Glomerular endothelial cell (primary cell): ENCODE measurements around the gene YJEFN3. TPM values are rescaled to one million over a fixed set of nuclear protein-coding genes. Genes with fewer than 3 reads are reported as not detected.

Experiments
- DNase-seq: peaks from one replicate; pipeline ENCODE4 v3.0.0-alpha.2; 2011; ENCODE audit warnings: low read depth, low spot score; ENCODE audit errors: extremely low read depth
- total RNA-seq: library from RNA; depleted of rRNA; stranded (reverse); fragments of >200 nt; gene quantifications from 2 replicates; pipeline ENCODE4 v1.2.3, GENCODE V29; 2015

The YJEFN3 gene
- total RNA-seq, 1 donor from 2014 or later, result 0.53 TPM

DNA sequence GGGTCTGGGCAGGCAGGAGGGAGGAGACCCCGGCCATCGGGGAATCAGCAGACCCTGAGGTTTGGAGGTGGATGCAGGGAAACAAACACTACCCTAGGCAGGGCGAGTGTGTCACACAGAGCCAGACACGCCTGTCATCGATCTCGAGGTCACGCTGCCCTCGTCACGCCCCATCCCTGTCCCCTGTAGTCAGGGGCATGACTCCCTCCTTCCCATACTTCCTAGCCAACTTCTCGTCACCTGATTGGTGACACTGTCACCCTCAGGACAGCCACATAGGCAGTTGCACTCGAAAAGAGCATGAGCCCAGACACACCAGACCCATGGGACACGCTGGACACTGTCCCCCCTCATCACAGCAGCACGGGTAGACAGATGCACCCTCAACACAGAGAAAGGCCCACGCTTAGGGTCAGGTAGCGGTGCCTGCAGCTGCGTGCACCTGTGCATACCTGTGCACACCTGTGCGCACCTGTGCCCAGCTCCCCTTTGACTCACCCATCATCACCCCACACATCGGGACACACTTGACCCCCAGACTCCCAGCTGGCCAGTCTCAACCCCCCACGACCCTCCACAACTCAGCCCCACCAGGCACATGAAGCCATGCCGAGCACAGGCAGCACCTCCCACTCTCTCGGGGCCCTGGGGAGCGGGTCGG is 21.2 kb downstream of the YJEFN3 start:
- no peak for DNase-seq

DNA sequence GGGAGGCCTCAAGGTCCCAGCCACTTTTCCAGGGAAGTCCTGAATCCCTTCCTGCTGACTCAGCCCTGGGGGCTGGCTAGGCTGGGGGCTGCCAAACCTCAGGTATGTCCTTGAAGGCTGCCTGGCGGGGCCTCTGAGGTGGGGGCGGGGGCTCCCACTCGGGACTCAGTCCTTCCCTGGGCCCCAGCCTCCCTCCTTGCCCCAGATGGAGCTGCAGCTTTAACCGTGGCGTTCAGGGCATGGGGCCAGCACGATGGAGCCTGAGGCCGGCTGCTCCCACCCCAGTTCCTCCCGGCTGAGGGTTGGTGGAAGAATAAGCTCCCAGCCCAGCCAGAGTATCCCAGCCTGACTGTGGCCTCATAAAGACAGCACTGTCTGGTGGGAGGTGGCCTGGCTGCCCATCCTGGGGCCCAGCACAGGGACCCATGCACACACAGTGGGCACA is 21.8 kb downstream of the YJEFN3 start:
- DNase-seq, result no peak

DNA sequence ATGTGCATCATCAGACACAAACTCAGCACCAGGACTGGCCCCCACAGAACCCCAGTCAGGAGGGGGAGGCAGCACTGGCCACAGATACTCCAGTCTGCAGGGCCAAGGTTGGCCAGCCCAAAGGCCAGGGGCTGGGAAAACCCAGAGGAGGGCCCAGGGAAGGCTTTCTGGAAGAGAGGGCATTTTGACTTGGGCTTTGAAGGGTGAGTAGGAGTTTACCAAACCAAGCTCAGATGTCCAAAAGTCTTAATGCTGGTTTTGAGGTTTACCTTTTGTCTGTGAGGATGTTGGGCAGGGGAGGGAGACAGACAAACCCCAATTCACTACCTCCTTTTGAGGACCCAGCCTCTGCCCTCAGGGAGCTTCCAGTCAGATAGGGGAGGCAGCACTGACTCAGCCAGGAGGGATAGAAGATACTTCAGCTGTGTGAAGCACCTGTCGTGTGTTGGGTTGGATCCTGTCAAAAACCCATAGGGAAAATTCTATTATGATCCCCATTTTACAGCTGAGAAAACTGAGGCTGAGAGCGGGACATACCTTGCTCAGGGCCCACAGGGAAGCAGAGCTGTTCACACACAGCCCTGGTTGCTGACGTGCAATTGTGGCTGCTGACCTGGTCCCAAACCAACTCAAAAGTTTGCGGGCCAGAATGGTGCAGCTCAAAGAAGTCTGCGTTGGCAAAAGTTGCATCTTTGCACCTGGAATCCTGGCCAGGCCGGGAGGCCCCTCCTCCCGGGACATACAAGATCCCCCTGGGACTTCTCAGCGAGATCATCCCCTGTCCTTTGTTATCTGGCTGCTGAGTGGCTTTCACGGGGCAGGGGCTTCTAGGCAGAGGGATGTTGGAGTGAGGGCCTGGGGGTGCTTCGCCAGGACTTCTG is 22.5 kb downstream of the YJEFN3 start:
- no peak for DNase-seq

DNA sequence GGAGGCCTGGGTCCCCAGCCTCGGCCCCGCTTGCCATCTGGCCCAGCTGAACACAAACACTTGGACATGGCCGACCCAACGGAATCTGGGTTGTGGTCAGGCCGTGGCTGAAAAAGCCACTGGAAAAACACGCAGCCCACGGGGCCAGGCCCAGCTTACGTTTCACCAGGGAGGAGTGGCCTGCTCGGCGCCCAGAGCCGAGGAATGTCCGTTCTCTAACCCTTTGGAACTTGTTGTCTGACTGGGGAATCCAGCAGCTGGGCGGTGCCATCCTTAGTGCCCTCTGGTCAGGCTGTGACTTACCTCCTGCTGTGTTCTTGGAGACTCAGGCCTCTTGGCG is 23.1 kb downstream of the YJEFN3 start:
- no peak for DNase-seq

DNA sequence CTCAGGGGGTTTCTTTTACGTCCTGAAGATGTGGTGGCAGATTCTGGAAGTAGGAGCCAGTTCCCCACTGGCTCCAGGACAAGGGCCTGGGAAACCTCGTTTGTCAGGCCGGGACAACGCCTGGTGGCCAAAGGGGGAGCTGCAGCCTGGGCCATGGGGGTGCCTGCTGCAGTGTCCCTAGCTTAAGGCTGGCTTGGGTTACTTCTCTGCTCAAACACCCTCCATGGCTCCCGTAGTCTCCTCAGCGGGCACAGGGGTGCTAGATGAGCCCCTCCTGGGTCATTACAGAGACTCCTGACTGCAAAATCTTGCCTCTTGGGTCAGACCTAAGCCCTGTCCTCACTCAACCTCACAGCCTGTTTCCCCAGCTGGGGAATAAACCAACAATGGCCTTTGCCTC is 24.1 kb downstream of the YJEFN3 start:
- DNase-seq, result no peak

DNA sequence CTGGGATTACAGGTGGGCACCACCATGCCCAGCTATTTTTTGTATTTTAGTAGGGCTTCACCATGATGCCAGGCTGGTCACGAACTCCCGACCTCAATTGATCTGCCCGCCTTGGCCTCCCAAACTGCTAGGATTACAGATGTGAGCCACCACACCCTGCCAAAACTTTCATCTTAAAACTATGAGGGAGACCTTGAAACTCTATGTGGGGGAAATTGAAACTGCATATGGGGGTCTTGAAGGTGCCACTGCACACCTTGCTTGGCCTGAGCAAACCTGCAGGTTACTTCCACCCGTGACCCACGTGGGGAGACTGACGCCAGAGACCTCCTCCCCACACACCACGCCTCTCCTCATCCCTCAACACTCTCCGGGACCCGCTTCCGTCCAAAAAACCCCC is 25.0 kb downstream of the YJEFN3 start:
- DNase-seq, result no peak

DNA sequence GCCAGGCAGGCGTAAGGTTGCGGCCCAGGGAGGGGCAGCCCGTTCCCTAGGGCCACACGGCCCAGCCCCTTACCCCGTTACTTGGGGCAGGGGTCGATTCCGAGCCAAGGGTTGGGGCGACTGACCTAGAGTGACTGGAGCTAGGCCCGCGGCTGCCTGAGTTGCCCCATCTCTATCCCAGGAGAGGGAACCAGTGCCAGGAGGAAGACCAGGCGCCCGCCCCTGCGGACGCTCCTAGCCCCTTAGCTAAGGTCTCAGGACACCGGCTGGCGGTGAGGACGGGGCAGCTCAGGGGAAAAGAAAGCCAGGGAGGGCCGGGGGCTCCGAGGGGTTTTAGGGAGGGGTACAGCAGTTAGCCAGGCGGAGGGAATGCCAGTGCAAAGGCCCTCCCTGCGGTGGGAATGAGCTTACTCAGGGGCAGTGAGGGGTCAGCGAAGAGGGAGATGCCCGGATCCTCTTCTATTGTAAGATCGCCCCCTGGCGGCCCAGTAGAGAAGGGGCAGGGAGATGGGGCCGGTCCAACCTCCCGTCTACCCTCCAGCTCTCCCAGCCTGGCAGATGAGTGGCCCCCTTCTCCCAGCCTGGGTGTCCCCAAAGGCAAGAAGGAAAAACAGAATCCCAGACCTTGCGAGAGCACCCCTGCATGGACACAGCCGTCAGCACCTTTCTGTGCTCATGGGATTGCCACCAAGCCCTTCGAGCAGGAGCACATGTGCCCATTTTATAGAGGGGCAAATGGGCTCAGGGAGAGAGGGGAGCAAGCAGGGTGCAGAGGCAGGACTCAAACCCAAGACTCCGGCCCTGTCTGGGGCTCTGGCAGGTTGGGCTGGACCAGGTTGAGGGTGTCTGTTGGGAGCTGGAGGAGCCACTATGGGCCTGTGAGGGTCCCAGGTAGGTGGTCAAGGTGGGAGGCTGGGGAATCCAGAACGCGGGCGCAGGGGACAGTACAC is 25.6 kb downstream of the YJEFN3 start:
- no peak for DNase-seq

DNA sequence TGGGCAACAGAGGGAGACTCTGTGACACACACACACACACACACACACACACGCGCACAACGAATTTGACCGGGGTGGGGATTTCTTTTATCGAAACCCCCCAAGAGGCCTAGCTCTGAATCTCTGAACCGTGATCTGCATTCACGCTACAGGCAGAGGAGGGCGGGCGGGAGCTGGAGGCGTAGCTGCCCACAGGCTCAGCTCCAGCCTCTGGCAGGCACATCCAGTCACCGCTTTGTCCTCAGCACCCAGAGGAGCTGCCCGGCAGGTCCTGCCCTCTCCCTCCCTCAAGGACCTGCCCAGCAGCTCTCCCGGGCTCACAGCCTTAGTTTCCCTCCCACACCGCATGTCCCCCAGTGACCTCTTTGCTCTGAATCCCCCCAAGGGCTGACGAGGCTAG is 29.3 kb downstream of the YJEFN3 start:
- DNase-seq, result no peak

DNA sequence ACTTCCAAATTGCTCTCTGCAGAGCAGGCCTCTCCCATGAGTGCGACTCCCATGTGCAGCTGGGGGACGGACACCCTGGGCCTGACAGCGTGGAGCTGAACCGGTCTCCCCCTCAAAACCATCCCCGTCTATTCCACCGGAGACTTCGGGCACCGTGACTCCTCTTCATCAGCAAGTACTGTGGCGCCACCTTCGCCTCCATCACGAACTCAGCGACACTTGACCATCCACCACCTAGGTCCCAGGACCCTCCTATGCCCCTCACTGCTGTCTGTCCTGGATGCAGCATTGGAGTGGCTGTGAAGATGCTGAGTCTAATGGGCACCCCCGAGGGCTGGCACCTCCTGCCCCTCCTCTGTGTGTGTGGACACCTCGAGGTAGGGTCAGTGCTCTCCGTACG is 29.9 kb downstream of the YJEFN3 start:
- no peak for DNase-seq

DNA sequence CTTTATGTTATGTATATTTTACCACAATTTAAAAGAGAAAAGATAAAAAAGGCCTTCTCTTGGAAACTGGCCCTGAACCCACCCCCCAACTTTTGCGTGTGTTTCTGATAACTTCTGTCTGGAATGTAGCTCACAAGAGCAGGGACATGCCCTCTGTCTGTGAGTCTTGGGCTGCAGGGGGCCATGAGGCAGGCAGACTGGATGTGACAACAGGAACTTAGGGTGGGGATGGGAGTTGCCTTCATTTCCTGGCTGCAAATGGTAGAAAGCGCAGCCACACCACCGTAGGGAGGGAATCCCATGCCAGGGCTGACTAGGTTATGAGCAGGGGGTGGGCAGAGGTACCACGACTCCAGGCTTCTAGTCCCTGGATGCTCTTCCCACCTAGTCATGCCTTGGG is 31.2 kb downstream of the YJEFN3 start:
- no peak for DNase-seq

DNA sequence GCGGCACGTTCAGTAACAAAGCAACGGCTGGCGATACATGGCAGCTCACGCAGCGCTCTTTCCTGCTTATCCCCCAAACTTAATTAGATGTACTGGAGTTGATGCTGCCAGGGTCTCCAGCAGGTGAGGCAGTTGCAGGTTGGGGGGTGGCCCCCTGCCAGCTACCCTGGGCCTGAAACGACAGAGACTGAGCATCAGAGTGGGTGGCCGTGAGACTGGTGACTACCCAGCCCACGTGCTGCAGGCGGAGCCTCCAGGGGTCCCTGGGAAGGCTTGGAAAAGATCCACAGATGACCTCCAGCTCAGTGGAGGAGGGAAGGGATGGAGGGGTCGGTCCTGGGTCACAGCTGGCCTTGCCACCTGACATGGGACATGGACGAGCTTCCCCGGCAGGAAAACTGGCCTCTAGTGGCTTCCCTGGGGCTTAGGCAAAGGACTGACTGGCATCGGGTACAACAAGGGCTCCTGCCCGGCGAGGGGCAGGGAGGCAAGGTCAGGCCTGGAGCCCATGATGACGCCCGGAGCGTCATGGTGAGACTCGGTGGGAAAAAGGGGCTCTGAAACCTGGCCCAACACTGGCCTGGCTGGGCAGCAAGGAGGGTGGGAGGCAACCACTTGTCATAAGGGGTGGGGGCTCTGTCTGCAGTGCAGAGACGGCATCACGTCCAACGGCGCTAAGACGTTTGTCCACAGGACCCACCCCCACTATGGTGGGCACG is 33.4 kb downstream of the YJEFN3 start:
- DNase-seq, result no peak

DNA sequence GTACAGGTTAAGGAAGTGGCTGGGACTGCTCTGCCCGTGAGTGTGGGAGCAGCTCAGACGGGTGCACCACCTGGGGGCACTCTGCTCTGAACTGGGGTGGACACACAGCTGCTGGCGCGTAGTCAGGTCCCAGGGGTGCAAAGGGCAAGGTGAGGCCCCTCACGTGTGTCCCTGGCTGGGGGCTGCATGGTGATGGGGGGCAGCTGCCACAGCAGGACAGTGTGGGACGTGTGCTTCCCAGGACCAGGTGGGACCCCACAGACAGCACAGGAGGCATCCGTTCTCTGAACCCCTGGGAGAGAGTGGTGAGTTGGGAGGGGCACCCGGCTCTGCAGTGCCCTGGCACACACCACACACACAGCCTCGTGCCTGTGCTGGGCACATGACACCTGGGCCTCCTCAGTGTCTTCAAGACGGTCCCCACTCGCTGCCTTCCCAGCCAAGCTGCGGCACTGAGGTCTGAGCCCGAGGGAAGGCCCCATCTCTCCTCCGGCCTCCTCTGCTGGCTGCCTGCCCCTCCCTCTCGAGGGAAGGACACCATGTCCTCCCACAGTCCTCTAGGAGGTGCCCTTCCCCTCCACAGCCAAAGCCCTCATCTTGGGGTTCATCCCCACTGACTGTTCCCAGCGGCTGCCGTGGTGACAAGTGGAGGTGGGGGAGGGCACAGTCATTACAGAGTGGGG is 34.1 kb downstream of the YJEFN3 start:
- DNase-seq, result no peak

DNA sequence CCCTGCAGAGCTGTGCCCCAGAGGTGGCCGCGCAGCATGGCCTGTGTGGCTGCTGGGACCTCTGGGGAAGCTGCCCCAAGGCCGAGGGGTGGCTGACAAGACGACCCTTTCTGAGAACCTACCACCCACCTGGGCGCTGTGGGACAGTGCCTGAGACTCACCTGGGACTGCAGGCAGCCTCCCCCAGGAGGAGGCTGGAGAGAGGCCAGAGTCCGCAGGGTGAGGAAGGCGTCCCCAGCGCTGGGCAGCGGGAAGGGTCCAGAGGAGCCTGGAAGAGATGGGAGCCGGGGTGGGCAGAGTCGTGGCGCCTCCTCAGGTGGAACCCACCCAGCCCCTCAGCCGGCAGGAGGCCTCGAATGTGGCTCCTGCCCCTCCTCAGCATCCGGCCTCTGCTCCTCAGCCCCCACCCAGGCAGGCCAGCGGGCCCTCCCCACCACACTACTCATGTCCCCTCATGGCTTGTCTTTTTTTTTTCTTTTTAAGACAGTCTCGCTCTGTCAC is 34.7 kb downstream of the YJEFN3 start:
- DNase-seq, result no peak

DNA sequence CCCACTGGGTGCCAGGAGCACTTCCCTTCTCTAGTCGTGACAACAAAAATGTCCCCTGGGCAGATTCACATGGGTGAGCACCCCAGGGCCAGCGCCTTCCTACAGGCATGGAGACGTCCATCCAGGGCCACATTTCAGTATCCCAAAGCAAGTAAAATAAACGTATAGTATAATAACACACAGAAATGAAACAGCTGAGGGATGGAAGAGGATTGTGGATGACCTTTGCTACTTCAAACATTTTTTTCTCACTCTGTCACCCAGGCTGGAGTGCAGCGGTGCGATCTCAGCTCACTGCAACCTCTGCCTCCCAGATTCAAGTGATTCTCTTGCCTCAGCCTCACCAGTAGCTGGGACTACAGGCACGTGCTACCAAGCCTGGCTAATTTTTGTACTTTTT is 37.6 kb downstream of the YJEFN3 start:
- no peak for DNase-seq

DNA sequence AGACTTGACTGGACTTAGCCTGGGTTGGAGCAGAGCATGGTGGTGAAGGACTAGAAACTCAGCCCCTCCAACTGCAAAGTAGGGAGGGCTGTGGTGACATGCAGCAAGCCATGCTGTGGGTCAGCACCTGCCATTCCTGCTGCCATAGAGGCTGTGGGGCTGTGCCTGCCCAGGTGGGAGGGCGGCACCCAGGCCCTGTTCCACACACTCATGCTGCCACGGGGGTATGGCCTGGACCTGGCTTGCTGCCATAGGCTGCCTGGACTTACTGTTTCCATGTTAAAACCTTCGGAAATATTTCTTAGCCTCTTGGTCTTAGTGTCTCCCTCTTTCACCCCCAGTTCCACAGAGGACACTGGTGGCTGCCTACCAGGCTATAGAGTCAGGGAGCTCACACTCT is 38.7 kb downstream of the YJEFN3 start:
- no peak for DNase-seq

DNA sequence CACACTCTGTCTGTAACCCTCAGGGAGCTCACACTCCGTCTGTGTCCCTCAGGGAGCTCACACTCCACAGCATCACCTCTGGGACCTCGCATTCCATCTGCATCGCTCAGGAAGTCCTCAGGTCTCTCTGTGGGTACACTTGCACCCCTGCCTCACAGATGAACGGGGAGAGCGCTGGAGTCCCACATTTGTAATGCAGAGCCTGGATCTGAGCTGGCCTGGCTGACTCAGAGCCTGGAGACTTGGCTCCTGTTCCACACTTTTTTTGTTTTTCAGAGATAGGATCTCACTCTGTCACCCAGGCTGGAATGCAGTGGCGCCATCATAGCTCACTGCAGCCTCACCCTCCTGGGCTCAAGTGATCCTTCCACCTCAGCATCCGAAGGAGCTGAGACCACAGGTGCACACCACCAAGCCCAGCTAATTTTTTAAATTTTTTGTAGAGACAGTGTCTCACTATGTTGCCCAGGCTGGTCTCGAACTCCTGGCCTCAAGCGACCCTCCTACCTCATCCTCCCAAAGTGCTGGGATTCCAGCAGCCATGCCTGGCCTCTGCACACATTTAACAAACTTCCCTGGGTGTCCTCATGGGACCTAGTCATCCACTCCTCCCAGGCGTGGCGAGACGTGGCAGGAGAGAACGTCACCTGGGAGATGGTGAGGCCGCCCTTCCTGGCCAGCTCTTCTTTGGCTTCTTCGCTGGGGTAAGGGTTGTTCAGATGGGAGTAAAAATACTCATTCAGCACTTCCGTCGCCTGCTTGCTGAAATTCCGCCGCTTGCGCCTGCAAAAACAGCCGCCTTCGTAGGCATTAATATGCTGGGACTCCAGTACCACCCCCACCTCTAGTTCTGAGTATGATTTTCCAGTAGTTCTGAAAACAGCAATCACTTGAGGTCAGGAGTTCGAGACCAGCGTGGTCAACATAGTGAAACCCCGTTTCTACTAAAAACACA is 40.4 kb downstream of the YJEFN3 start:
- DNase-seq, result no peak

DNA sequence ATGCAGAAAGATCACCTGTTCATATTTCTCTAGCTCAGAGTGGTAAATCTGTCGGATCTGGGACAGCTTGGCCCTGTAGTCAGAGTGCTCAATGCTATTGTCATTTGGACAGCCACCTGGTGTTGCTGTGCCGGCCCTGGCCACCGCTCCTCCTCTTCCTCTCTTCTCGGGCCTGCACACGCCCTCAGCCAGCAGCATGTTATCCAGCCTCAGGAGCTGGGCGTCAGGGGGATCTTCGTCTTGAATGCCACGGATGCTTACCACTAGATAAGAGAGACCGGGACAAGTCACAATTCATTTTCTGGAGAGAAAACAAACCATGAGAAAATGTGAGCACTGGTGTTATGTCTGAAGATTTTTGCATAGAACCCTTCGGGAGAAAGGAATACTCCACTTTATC is 41.9 kb downstream of the YJEFN3 start:
- DNase-seq, result no peak

DNA sequence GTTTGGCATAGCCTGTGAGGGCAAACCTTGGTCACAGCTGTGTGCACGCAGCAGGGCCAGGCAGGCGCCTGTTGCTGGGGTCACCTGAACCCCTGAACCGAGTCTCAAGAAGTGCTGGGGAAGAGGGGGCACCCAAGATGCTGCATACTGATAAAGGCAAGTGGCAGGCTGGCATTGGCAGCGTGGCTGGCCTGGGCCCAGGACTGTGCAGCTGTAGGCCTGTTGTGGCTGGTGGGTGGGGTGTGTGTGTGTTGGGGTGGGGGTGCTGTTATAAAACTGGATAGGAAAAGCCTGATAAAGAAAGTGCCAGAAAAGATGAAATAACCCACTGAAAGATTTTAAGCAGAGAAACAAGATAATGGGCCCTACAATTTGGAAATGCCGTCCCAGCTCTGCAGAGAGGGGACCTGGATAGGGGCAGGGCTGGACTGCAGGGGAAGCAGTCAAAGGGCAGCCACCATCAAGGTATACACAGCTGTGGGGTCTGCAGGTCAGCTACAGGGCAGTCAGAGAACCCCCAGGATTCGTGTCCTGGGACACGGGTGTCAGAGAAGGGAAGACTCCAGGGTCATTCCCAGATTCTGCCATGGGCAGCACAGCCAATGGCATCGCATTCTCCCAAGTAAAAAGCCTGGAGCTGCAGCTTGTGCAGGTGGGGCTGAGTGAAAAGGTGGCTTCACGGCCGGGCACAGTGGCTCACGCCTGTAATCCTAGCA is 42.5 kb downstream of the YJEFN3 start:
- DNase-seq, result no peak
